Measurements from ENCODE around the gene SCN3A.

Gene SCN3A

GRCh38 chr2:165109915-165110314 is 93.9 kb downstream of the SCN3A start:
- DNase-seq: no peak

GRCh38 chr2:165105926-165106325 is 97.9 kb downstream of the SCN3A start:
- DNase-seq: no peak

DNA sequence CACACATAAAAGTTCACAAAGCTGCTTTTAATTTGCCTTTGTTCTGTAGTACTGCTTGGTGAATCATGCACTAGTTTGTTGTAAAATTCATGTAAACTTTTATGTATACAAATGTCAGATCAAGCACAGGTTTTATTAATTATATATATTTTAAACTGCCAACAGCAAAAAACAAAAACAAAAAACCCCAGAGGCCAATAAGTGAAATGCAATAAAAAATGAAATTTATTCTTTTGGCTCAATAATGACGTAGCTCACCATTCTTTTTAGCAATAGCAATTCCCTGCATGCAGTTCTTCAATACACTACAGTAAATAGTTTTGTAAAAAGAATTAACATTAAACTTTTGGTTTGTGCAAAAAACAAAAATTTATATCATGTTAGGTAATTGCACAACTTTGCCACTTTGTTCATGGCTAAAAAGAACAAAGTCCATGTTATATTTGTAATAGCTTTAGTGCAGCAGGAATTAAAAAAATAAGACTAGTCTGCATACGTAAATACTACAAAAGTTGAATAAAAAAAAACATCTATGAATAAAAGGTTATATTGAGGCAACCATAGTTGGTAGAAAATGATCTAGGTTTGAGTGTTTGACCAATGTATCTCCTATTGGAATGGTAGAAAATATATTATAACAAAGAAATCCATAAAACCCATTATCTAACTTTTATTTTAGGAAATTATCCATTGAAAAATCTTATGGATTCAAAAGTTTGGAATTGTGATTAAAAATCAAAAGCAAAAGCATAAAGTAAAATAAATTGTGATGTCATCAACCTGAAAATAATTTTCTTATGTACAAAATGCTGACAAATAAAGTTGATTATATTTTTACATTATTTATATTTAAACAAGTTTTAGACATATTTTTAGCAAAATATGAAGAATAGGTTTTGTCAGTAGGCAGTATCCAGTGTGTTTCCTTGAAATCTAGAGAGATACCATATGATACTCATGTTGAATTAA is 115.6 kb downstream of the SCN3A start:
- no peak for DNase-seq

GRCh38 chr2:165086337-165086736 is 117.5 kb downstream of the SCN3A start:
- no peak for DNase-seq

- DNase-seq: no peak
Observed at GRCh38 chr2:165083326-165083725, 120.5 kb downstream of the SCN3A start.

DNA sequence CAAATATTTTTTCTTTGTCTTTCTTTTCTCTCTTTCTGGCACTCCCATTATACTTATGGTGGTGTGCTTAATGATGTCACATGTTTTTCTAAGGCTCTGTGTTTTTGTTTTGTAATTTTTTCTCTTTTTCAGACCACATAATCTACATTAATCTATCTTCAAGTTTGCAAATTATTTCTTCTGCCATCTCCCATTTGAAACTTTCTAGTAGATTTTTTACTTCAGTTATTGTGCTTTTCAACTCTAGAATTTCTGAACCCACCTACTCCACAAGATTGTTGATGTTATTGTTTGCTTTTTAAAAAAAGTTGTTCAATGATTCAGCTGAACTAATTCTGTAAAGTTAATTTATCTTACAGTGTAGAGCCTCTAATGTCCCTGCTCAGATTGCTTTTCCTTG is 121.4 kb downstream of the SCN3A start:
- DNase-seq: no peak

DNA sequence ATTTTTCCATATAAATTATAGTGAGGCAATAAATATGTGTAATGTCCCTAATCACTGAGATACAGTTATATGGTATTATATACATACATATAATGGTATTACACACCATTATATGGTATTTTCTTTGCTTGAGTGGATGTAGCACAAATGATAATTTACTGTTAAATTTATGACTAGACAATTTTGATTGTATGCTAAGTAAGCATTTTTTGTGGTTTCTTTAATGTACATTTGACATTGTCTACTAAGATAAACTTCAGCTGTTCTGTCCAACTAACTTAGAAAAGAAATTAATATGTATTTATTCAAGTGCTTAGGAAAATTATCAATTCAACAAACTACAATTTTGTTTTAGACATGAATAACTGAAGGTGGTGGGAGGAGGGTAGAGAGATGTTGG is 122.6 kb downstream of the SCN3A start:
- no peak for DNase-seq

DNA sequence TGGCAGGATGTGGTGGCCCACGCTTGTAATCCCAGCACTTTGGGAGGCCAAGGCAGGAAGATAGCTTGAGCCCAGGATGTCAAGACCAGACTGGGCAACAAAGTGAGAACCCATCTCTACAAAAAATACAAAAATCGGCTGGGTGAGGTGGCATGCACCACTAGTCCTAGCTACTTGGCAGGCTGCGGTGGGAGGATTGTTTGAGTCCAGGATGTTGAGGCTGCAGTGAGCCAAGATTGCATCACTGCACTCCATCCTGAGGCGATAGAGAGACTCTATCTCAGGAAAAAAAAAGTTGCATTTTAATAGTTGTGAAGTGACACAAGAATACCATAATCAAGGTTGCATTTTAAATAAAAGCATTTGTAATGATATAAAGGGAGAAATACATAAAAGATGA is 124.4 kb downstream of the SCN3A start:
- no peak for DNase-seq

DNA sequence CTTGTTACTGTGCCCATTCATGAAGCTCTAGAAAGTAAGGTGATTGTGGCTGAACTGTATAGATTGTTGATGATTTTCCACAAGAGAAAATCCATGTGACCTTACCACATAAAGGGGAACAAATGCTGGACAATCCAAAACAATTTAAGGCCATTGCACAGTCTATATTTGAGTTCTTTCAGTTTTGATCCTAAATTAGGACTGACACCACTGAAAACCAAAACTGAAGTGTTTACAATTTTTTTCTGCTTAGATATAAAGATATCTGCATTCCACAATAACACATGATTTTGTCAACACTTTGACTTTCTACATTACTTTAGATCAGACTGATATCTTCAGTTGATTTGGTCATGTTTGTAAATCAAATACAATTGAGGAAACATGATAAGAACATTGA is 124.9 kb downstream of the SCN3A start:
- DNase-seq: no peak

DNA sequence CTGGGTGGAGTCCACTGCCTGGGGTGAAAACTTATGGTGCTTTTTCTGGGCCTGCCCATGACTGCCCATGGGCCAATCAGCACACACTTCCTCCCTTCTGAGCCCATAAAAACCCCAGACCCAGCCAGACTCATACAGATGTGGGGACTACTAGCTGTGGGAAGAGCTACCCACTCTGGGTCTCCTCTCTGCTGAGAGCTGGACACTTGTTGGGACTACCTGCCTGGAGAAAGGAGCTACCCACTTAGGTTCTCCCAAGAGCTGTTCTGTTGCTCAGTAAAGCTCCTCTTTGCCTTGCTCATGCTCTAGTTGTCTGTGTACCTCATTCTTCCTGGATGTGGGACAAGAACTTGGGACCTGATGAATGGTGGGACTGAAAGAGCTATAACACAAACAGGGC is 129.0 kb downstream of the SCN3A start:
- DNase-seq: no peak

- DNase-seq: no peak
Observed at GRCh38 chr2:165074323-165074722, 129.5 kb downstream of the SCN3A start.

GRCh38 chr2:165070076-165070475 is 133.8 kb downstream of the SCN3A start:
- DNase-seq: no peak

GRCh38 chr2:165069151-165069550 is 134.7 kb downstream of the SCN3A start:
- DNase-seq: no peak

DNA sequence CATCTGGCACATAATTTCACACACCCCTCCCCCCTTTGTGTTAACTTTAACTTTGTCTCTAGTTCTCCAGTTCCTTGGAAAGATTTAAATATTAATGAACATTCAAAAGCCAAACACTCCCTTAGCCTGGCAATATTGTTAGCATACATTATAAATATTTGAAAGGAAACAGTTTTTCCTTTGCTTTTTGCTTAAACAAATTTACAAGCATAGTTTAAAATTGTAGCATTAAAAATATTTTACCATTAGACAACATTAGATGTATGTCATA is 135.4 kb downstream of the SCN3A start:
- peak; percentile 60 for DNase-seq

DNA sequence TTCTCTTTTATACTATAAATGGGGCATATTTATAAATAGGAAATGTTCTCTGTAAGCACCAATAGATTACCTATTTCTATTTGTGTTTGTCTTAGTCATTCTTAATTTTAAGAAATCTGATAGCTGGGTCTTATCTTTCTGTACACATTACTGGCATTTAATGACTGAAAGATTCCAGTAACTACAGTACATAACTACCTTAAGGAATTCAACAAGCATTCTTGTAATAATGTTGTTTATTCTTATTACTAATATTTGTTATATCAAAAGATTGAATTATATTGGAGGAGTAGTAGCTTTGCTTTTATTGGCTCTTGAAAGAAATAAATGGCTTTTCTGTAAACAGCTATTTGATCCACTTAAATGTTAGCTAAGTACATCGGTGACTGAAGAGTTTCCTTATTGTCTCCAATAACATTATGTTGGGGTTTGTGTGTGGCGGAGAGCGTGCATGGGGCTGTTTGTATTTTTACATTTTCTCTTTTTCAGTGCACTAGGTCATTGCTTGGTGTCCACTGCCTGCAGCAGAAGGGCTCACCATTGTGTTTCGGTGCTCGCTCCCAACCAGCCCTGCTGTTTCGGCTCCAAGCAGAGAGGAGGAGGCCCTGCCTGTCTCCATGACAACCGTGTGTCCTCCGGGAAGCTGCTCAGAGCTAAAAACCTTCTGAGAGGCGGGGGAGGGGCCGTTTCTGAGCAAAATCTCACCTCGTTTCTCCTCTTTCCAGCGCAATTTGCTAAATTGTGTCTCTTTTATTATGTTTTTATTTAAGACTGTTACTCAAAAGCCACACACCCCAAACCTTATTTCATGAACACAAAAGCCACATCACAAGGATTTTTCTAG is 136.0 kb downstream of the SCN3A start:
- DNase-seq: peak; percentile 85

DNA sequence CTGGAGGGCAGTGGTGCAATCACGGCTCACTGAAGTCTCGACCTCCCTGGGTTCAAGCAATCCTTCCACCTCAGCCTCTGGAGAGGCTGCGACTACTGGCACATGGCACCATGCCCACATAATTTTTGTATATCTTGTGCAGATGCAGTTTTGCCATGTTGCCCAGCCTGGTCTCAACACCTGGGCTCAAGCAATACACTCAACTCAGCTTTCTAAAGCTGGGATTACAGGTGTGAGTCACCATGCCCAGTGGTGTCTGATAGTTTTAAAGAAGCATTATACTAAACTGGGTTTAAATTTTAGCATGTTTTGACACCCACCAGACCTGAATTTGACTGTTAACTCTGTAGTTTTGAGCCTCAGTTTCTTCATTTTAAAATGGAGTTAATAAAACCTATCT is 139.1 kb downstream of the SCN3A start:
- no peak for DNase-seq

- DNase-seq: no peak
Observed at GRCh38 chr2:165060411-165060810, 143.4 kb downstream of the SCN3A start.

GRCh38 chr2:165058476-165059265 is 145.2 kb downstream of the SCN3A start:
- no peak for DNase-seq

DNA sequence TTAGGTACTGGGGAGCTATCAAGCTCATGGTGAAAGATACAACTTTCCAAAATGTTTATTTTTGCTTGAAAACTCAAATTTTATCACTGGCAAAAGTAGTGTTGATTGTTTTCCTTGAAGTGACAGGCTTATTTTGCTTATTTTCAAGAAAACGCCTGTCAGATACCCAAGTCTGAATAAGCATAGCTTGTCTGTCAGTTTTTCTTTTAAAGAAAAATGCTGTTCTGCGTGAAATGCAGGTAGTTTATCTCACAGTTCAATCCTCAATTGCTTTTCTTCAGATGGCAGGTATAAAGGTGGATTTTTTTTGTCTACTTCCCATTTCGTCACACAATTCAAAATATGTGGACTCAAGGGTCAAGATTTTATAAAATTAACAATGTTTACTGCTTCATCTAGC is 145.9 kb downstream of the SCN3A start:
- DNase-seq: no peak

DNA sequence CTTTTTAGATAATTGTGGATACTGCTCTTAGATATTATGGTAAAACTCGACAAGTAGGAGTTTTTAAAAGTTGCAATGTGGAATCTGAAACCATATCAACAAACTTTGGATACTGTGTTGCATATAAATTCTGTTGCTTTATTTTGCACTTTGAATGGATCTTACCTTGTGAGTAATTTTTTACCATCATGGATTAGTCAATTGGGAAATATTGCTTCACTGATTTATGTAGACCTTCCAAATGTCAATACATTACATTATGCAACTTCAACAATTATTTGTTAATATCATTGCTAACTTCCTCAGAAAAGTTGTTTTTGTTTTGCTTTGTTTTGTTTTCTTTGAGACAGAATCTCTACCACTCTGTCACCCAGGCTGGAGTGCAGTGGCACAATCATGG is 146.5 kb downstream of the SCN3A start:
- no peak for DNase-seq

- DNase-seq: no peak
Observed at GRCh38 chr2:165056564-165056963, 147.3 kb downstream of the SCN3A start.

- no peak for DNase-seq
Observed at GRCh38 chr2:165055082-165055851, 148.6 kb downstream of the SCN3A start.

DNA sequence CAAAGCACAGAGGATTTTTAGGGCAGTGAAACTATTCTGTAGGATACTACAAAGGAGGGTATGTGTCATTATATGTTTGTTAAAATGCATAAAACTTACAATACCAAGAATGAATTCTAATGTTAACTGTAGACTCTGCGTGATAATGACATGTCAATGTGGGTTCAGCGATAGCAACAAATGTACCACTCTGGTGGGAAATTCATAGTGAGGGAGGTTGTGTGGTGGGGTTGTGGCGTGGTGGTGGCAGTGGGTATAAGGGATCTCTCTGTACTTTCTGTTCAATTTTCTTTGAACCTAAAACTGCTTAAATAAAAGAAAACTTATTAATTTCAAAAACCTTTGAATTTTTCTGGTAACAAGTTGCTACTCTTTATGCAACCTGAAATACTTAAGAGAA is 149.2 kb downstream of the SCN3A start:
- no peak for DNase-seq
